H1 (cell line): ENCODE results near the gene LBX1. TPM values are rescaled to one million over a fixed set of nuclear protein-coding genes. Genes with fewer than 3 reads are reported as not detected.
A peak's percentile ranks its signal among the peaks of the same experiment; 100 is the strongest.

ENCODE experiments used
- CTCF ChIA-PET: fragments of 300-600 bp; sonication (Branson Sonifier 250); formaldehyde crosslinking; loops from one replicate; lab custom pipeline; 2021; ENCODE audit not compliant: partially characterized antibody; lab: Charles Lee
- POLR2A ChIA-PET: fragments of 300-600 bp; sonication (Branson Sonifier 250); formaldehyde crosslinking; loops from one replicate; lab custom pipeline; 2021; ENCODE audit warnings: inconsistent platforms; ENCODE audit not compliant: partially characterized antibody; lab: Charles Lee
- DNase-seq, 2 experiments: peaks; one replicate each; pipeline versions ENCODE4 v3.0.0 to v3.0.0-alpha.2; 2010 to 2022; ENCODE audit warnings: low spot score in 2 of 2, low read depth in 1 of 2, mixed read lengths in 1 of 2
- FAIRE-seq: peaks from 2 replicates; lab custom pipeline; 2011; peaks lifted over from hg19 to GRCh38; lab: Jason Lieb, UNC
- H2AFZ ChIP-seq: 2 replicates; pipeline ENCODE4 v1.8.1; 2012; ENCODE audit warnings: low read length, inconsistent platforms
- H2AK5ac ChIP-seq: 2 replicates; pipeline ENCODE4 v1.6.1; 2013; ENCODE audit warnings: low read depth, low read length
- H2BK120ac ChIP-seq: replicated peaks from 2 replicates; pipeline ENCODE3; 2013; ENCODE audit warnings: low read depth, low read length, inconsistent platforms
- H2BK12ac ChIP-seq: 2 replicates; pipeline ENCODE4 v1.6.1; 2013; ENCODE audit warnings: low read depth, low read length
- H2BK15ac ChIP-seq: 2 replicates; pipeline ENCODE4 v1.6.1; 2013; ENCODE audit warnings: low read length
- H2BK20ac ChIP-seq: 2 replicates; pipeline ENCODE4 v1.6.1; 2013; ENCODE audit warnings: low read length
- H2BK5ac ChIP-seq: 2 replicates; pipeline ENCODE4 v1.6.1; 2013; ENCODE audit warnings: low read depth, low read length
- H3K14ac ChIP-seq: 2 replicates; pipeline ENCODE4 v1.6.1; 2013; ENCODE audit warnings: inconsistent platforms; ENCODE audit not compliant: insufficient read length
- H3K18ac ChIP-seq: 2 replicates; pipeline ENCODE4 v1.6.1; 2013; ENCODE audit warnings: low read length; ENCODE audit errors: extremely low read depth
- H3K23ac ChIP-seq: 2 replicates; pipeline ENCODE4 v1.6.1; 2013; ENCODE audit warnings: inconsistent platforms; ENCODE audit not compliant: insufficient read length
- H3K23me2 ChIP-seq: 2 replicates; pipeline ENCODE4 v1.6.1; 2013; ENCODE audit warnings: low read depth, low read length
- H3K27ac ChIP-seq: 2 replicates; pipeline ENCODE4 v1.6.1; 2011; ENCODE audit warnings: low read depth, low read length, inconsistent platforms
- H3K27me3 ChIP-seq, 4 experiments: replicated peaks in 1 of 4; 1 replicate in 1 of 4; 2 replicates in 3 of 4; pipeline versions ENCODE4 v1.6.1 to v1.8.1; 2011 to 2013; ENCODE audit warnings: low read length in 3 of 4, mild to moderate bottlenecking in 3 of 4, inconsistent platforms in 2 of 4, mixed read lengths in 2 of 4, moderate library complexity in 1 of 4; ENCODE audit not compliant: control insufficient read depth in 3 of 4, insufficient read depth in 3 of 4; ENCODE audit errors: extremely low read depth in 1 of 4
- H3K36me3 ChIP-seq, 4 experiments: 2 replicates each; pipeline versions ENCODE4 v1.6.1 to v1.8.1; 2011 to 2013; ENCODE audit warnings: mild to moderate bottlenecking in 4 of 4, low read length in 3 of 4, moderate library complexity in 2 of 4, control low read depth in 1 of 4, inconsistent platforms in 1 of 4; ENCODE audit not compliant: insufficient read depth in 4 of 4, control insufficient read depth in 2 of 4
- H3K4ac ChIP-seq: replicated peaks from 2 replicates; pipeline ENCODE3; 2013; ENCODE audit warnings: low read length, low read depth, mixed read lengths, inconsistent platforms; ENCODE audit not compliant: insufficient read length
- H3K4me1 ChIP-seq, 4 experiments: replicated peaks in 1 of 4; 1 replicate in 1 of 4; 2 replicates in 3 of 4; pipeline versions ENCODE4 v1.6.1 to v1.8.1; 2011 to 2013; ENCODE audit warnings: low read length in 3 of 4, inconsistent platforms in 2 of 4, mixed read lengths in 1 of 4; ENCODE audit not compliant: insufficient read depth in 4 of 4, control insufficient read depth in 3 of 4
- H3K4me2 ChIP-seq, 2 experiments: 2 replicates each; pipeline versions ENCODE4 v1.6.1 to v1.8.1; 2011 to 2013; ENCODE audit warnings: low read depth in 2 of 2, low read length in 2 of 2, control low read depth in 1 of 2, inconsistent platforms in 1 of 2, mild to moderate bottlenecking in 1 of 2; ENCODE audit not compliant: insufficient read depth in 1 of 2
- H3K4me3 ChIP-seq, 4 experiments: fragments of 200-600, 300-600 bp in 1 of 4; sonication (generic), shearing (Covaris generic), sonication (Bioruptor Twin) in 1 of 4; 2 replicates each; pipeline versions ENCODE4 v1.5.1 to v1.8.1; 2011 to 2016; ENCODE audit warnings: low read length in 4 of 4, low read depth in 3 of 4, control low read depth in 2 of 4, inconsistent platforms in 2 of 4, mild to moderate bottlenecking in 2 of 4, mixed read lengths in 1 of 4, moderate library complexity in 1 of 4; ENCODE audit not compliant: insufficient read depth in 2 of 4; ENCODE audit errors: extremely low read depth in 1 of 4
- H3K56ac ChIP-seq: replicated peaks from 2 replicates; pipeline ENCODE3; 2013; ENCODE audit warnings: low read depth, mild to moderate bottlenecking, mixed read lengths, low read length, inconsistent platforms; ENCODE audit not compliant: insufficient read length
- H3K79me1 ChIP-seq: 2 replicates; pipeline ENCODE4 v1.6.1; 2013; ENCODE audit warnings: low read depth, low read length, control low read depth
- H3K79me2 ChIP-seq, 2 experiments: 2 replicates each; pipeline versions ENCODE4 v1.6.1 to v1.8.1; 2012 to 2013; ENCODE audit warnings: low read length in 2 of 2, mild to moderate bottlenecking in 2 of 2, inconsistent platforms in 1 of 2; ENCODE audit not compliant: insufficient read depth in 2 of 2, control insufficient read depth in 1 of 2
- H3K9ac ChIP-seq, 4 experiments: replicated peaks in 1 of 4; 1 replicate in 1 of 4; 2 replicates in 3 of 4; pipeline versions ENCODE4 v1.6.1 to v1.8.1; 2011 to 2013; ENCODE audit warnings: low read depth in 3 of 4, low read length in 3 of 4, control low read depth in 2 of 4, mild to moderate bottlenecking in 2 of 4, moderate library complexity in 2 of 4, inconsistent platforms in 1 of 4; ENCODE audit errors: extremely low read depth in 1 of 4
- H3K9me3 ChIP-seq, 2 experiments: 2 replicates each; pipeline versions ENCODE4 v1.6.1 to v1.8.1; 2012 to 2013; ENCODE audit warnings: mild to moderate bottlenecking in 2 of 2, moderate library complexity in 2 of 2, control low read depth in 1 of 2, inconsistent platforms in 1 of 2, low read depth in 1 of 2, low read length in 1 of 2, mixed read lengths in 1 of 2; ENCODE audit not compliant: insufficient read depth in 2 of 2
- H4K20me1 ChIP-seq, 2 experiments: replicated peaks in 1 of 2; 2 replicates each; pipeline versions ENCODE3 to v1.8.1; 2011 to 2013; ENCODE audit warnings: inconsistent platforms in 2 of 2, low read length in 2 of 2, mild to moderate bottlenecking in 1 of 2; ENCODE audit not compliant: insufficient read depth in 2 of 2, control insufficient read depth in 1 of 2
- H4K5ac ChIP-seq: 2 replicates; pipeline ENCODE4 v1.6.1; 2013; ENCODE audit warnings: low read length, low read depth, mixed read lengths, inconsistent platforms; ENCODE audit not compliant: insufficient read length
- H4K8ac ChIP-seq: 2 replicates; pipeline ENCODE4 v1.8.0; 2013; ENCODE audit warnings: mild to moderate bottlenecking, moderate library complexity, low read length, inconsistent platforms; ENCODE audit not compliant: insufficient read depth; ENCODE audit errors: extremely low read depth
- H4K91ac ChIP-seq: replicated peaks from 2 replicates; pipeline ENCODE3; 2013; ENCODE audit warnings: low read length, mixed read lengths, inconsistent platforms; ENCODE audit not compliant: insufficient read length
- BACH1 ChIP-seq: IDR thresholded peaks from 2 replicates; pipeline ENCODE4 v1.6.1; 2012; ENCODE audit warnings: low read length, improper control_type of control experiment
- CHD2 ChIP-seq: IDR thresholded peaks from 2 replicates; pipeline ENCODE4 v1.6.1; 2012; ENCODE audit warnings: low read length, improper control_type of control experiment
- E2F6 ChIP-seq: IDR thresholded peaks from 2 replicates; pipeline ENCODE4 v1.6.1; 2012; ENCODE audit warnings: inconsistent platforms
- EZH2 ChIP-seq: fragments of 200-600 bp; sonication (generic); IDR thresholded peaks from 2 replicates; pipeline ENCODE4 v1.7.1; 2012; ENCODE audit warnings: low read depth, mild to moderate bottlenecking, moderate library complexity, low read length, inconsistent platforms; ENCODE audit not compliant: severe bottlenecking
- HDAC2 ChIP-seq, 2 experiments: fragments of 300-600 bp in 1 of 2; sonication (generic) in 1 of 2; IDR thresholded peaks; 2 replicates each; pipeline ENCODE4 v1.6.1; 2011 to 2012; ENCODE audit warnings: low read depth in 2 of 2, low read length in 2 of 2, mild to moderate bottlenecking in 2 of 2, moderate library complexity in 2 of 2, borderline replicate concordance in 1 of 2, inconsistent platforms in 1 of 2
- KDM1A ChIP-seq: fragments of 200-600, 300-600 bp; sonication (generic); IDR thresholded peaks from 2 replicates; pipeline ENCODE4 v1.7.1; 2016; ENCODE audit warnings: mild to moderate bottlenecking, low read length, borderline replicate concordance
- POLR2A ChIP-seq, 2 experiments: IDR thresholded peaks; 1 replicate in 1 of 2; 2 replicates in 1 of 2; pipeline ENCODE4 v1.6.1; 2011; ENCODE audit warnings: low read depth in 2 of 2, low read length in 2 of 2, mild to moderate bottlenecking in 2 of 2; ENCODE audit errors: control extremely low read depth in 1 of 2
- SIRT6 ChIP-seq: IDR thresholded peaks from one replicate; pipeline ENCODE4 v1.7.1; 2012; ENCODE audit warnings: low read length, inconsistent platforms
- SRF ChIP-seq: IDR thresholded peaks from 2 replicates; pipeline ENCODE4 v1.6.1; 2011; ENCODE audit warnings: mild to moderate bottlenecking, low read depth, low read length, moderate library complexity
- WGBS, 2 experiments: shearing (Covaris generic) in 1 of 2; methylation state at CpG; one replicate each; pipeline versions ENCODE4 v1.1.6 to v1.1.7; 2013 to 2015; ENCODE audit warnings: low lambda C conversion rate in 2 of 2, mixed read lengths in 2 of 2, inconsistent platforms in 1 of 2, low coverage in 1 of 2, missing lambda C conversion rate in 1 of 2; ENCODE audit not compliant: insufficient replicate concordance in 2 of 2, insufficient coverage in 1 of 2, insufficient read length in 1 of 2; ENCODE audit errors: extremely low coverage in 1 of 2, missing lambda C conversion rate in 1 of 2; 5-methylcytosine and 5-hydroxymethylcytosine counted together
- polyA plus RNA-seq, 7 experiments: library from polyadenylated mRNA; depleted of rRNA in 3 of 7; stranded (reverse) in 5 of 7; unstranded in 2 of 7; fragments of >200 nt in 5 of 7; fragments of 200-250 nt in 2 of 7; gene quantifications; 1 replicate in 5 of 7; 2 replicates in 1 of 7; 4 replicates in 1 of 7; pipeline versions ENCODE4 v1.2.1 to v1.2.3, GENCODE V29; 2011 to 2013; ENCODE audit warnings: missing spikeins in 2 of 7, mixed read lengths in 2 of 7
- total RNA-seq: library from RNA; stranded (reverse); fragmentation: NEBNext Ultra II Directional; extraction: Animal tissue kit (Norgen Biotek cat#: 25700); gene quantifications from 2 replicates; pipeline ENCODE4 v1.2.1, GENCODE V29; 2021
- TF ChIP-seq, protein P1 (sequence below): IDR thresholded peaks from 2 replicates; pipeline ENCODE4 v1.6.1; 2011; ENCODE audit warnings: low read depth, mild to moderate bottlenecking, low read length; ENCODE audit not compliant: insufficient read depth

LBX1 gene
- total and polyA plus RNA-seq, 2 of the 8 experiments (the other 6 are each of a cell fraction or from before 2014, with no cell fraction given): not detected

DNA sequence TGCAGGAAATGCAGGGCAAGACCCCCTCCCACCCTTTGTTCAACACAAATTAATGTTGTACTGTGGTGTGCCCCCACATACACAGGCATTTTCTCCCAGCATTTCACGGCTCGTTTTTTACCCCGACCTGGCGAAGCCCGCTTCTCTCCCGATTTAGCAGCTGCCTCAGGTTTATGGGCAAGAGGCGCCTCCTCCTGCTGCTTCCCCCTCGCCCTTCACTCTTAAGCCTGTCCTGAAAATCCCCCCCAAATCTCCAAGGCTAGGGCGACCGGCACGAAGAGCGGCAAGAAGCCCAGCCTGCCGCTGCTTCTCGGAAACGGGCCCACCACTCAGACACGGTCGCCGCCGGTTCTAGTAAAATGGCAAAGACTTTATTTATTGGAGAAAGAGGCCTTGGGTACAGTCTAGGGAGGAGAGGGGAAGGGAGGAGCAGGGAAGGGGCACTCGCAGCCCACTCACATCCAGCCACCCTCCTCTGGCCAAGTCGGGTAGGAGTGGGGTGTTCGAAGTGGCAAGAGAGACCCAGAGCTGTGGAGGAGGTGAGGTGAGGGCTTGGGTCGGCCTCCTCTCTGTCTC is 3.3 kb downstream of the LBX1 start:
- H3K18ac ChIP-seq: no peak overlapping the region
- no peak overlapping the region for H3K23ac ChIP-seq
- H3K9me3 ChIP-seq: 0 out of 4 replicates have a peak, but pooled peaks cover 0 to 4% of the 10 kb centered on the region in 2 experiments
- 0 out of 2 replicates have a peak overlapping the region, but pooled peaks have one; percentile 72 for H2BK20ac ChIP-seq
- no peak overlapping the region for H3K14ac ChIP-seq
- peak overlapping the region; percentile 46; the same call in 1 of the 2 replicates for H2BK15ac ChIP-seq
- H4K20me1 ChIP-seq: peaks cover 32 to 44% of the 10 kb centered on the region in 2 experiments
- H2AFZ ChIP-seq: no peak overlapping the region
- WGBS, 2 experiments: 7% methylated on average over 23 of the region's 23 CpGs; no CpG with 5 or more reads in 1 of the 2 experiments
- peak overlapping the region; percentile 22; the same call in 1 of the 2 replicates for H2BK12ac ChIP-seq
- no peak overlapping the region for H4K91ac ChIP-seq
- ChIA-PET CTCF (interaction anchor here (0.6 to 4.5 kb wide), 7 partner anchors 7 to 228 kb away, joined by 3 to 35 read pairs (median 4); no protein-coding TSS in a partner anchor), POLR2A (interaction anchor here (0.8 to 1.4 kb wide), 2 partner anchors 10 to 58 kb away, joined by 3 read pairs; no protein-coding TSS in a partner anchor)
- no peak overlapping the region for H2BK5ac ChIP-seq
- no peaks in the 10 kb centered on the region; the same call in 1 of the 2 replicates for H3K23me2 ChIP-seq
- H3K4ac ChIP-seq: no peak overlapping the region
- no peaks in the 10 kb centered on the region for H3K79me2 ChIP-seq
- H3K4me2 ChIP-seq: no peak overlapping the region; a peak in 1 of 4 replicates
- H3K56ac ChIP-seq: no peak overlapping the region
- DNase-seq (no peak), FAIRE-seq (no peak)
- H3K27ac ChIP-seq: no peak overlapping the region
- peaks cover 0 to 14% (median 0%) of the 10 kb centered on the region in 4 experiments; a peak in 1 of 8 replicates for H3K36me3 ChIP-seq
- no peak overlapping the region for H4K5ac ChIP-seq
- H3K27me3 ChIP-seq: peaks cover 97 to 100% (median 100%) of the 10 kb centered on the region in 4 experiments
- H3K9ac ChIP-seq: no peak overlapping the region
- no peaks in the 10 kb centered on the region; the same call in 1 of the 2 replicates for H3K79me1 ChIP-seq
- H3K4me3 ChIP-seq: no peak overlapping the region
- peak overlapping the region; percentile 36 for H4K8ac ChIP-seq
- H3K4me1 ChIP-seq: peaks cover 6 to 26% (median 10%) of the 10 kb centered on the region in 4 experiments; a peak in 6 of 7 replicates
- no peak overlapping the region for H2BK120ac ChIP-seq
- H2AK5ac ChIP-seq: no peak overlapping the region
- TF ChIP-seq HDAC2 (IDR thresholded peaks at IDR 0.05; ENCODE audit: borderline replicate concordance in 1 of 2, low read depth in 2 of 2, low read length in 2 of 2): no peak
- TF ChIP-seq CHD2: no peak
- TF ChIP-seq, protein P1, sequence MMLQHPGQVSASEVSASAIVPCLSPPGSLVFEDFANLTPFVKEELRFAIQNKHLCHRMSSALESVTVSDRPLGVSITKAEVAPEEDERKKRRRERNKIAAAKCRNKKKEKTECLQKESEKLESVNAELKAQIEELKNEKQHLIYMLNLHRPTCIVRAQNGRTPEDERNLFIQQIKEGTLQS: no peak
- no peak for TF ChIP-seq KDM1A
- no peak for TF ChIP-seq POLR2A (IDR thresholded peaks at IDR 0.05; ENCODE audit: control extremely low read depth in 1 of 2, low read depth in 2 of 2, low read length in 2 of 2)
- TF ChIP-seq E2F6: no peak
- no peak for TF ChIP-seq BACH1
- TF ChIP-seq SRF: no peak
- TF ChIP-seq EZH2: peak; percentile 80
- TF ChIP-seq SIRT6: no peak
